A673 (cell line): ENCODE data around the gene IL34. TPM values are rescaled to one million over a fixed set of nuclear protein-coding genes. Genes with fewer than 3 reads are reported as not detected.

ENCODE experiments used
- BruUV-seq: library from RNA; stranded (reverse); fragments of 400-500 nt; replicated peaks from 2 replicates; lab custom pipeline; 2021; lab: Mats Ljungman, UMichigan
- CTCF ChIA-PET: fragments of 300-600 bp; sonication (Branson Sonifier 250); formaldehyde crosslinking; loops from one replicate; lab custom pipeline; 2022; ENCODE audit warnings: antibody characterized with exemption; lab: Charles Lee
- POLR2A ChIA-PET: fragments of 300-600 bp; sonication (Branson Sonifier 250); formaldehyde crosslinking; loops from one replicate; lab custom pipeline; 2022; ENCODE audit warnings: antibody characterized with exemption; ENCODE audit not compliant: low non-redundant PET; lab: Charles Lee
- DNase-seq: peaks from one replicate; pipeline ENCODE4 v3.0.0-alpha.2; 2015; ENCODE audit warnings: low spot score
- H3K27ac ChIP-seq: fragments of 200-600 bp; sonication (generic); 2 replicates; pipeline ENCODE4 v1.5.1; 2016; ENCODE audit warnings: mixed run types, low read depth, mild to moderate bottlenecking, mixed read lengths, antibody characterized with exemption, low read length; ENCODE audit not compliant: poor library complexity, severe bottlenecking
- H3K27me3 ChIP-seq: fragments of 200-600 bp; sonication (generic); replicated peaks from 2 replicates; pipeline ENCODE4 v1.6.1; 2017; ENCODE audit warnings: mixed run types, low read depth, mild to moderate bottlenecking, mixed read lengths, antibody characterized with exemption, low read length; ENCODE audit not compliant: insufficient read depth, poor library complexity
- H3K36me3 ChIP-seq: fragments of 200-600 bp; sonication (generic); 2 replicates; pipeline ENCODE4 v1.6.1; 2016; ENCODE audit warnings: mixed run types, mild to moderate bottlenecking, mixed read lengths, antibody characterized with exemption, low read length; ENCODE audit not compliant: insufficient read depth, poor library complexity, severe bottlenecking
- H3K4me1 ChIP-seq: fragments of 200-600 bp; sonication (generic); 2 replicates; pipeline ENCODE4 v1.6.1; 2017; ENCODE audit warnings: mixed run types, mild to moderate bottlenecking, mixed read lengths, antibody characterized with exemption, low read length; ENCODE audit not compliant: insufficient read depth, poor library complexity, severe bottlenecking
- H3K4me3 ChIP-seq: fragments of 200-600 bp; sonication (generic); 2 replicates; pipeline ENCODE4 v1.5.1; 2016; ENCODE audit warnings: low read depth, mixed run types, mild to moderate bottlenecking, mixed read lengths, low read length; ENCODE audit not compliant: poor library complexity, severe bottlenecking
- H3K9me3 ChIP-seq: fragments of 200-600 bp; sonication (generic); 2 replicates; pipeline ENCODE4 v1.6.1; 2016; ENCODE audit warnings: mixed run types, low read depth, mild to moderate bottlenecking, mixed read lengths, antibody characterized with exemption, low read length; ENCODE audit not compliant: poor library complexity, severe bottlenecking
- CTCF ChIP-seq: fragments of 300-800, 200-600 bp; sonication (generic); conservative IDR thresholded peaks from 2 replicates; pipeline ENCODE4 v1.5.1; 2017; ENCODE audit warnings: low read depth, mild to moderate bottlenecking, antibody characterized with exemption, low read length, moderate library complexity, mixed read lengths
- EZH2 ChIP-seq: fragments of 200-600 bp; sonication (generic); IDR thresholded peaks from 2 replicates; pipeline ENCODE4 v1.6.1; 2017; ENCODE audit warnings: borderline replicate concordance, low read depth, mild to moderate bottlenecking, mixed read lengths, antibody characterized with exemption, low read length; ENCODE audit not compliant: poor library complexity, severe bottlenecking
- intact Hi-C: fragments of 100-400 bp; cut with micrococcal nuclease; formaldehyde crosslinking; loops from one replicate; pipeline ENCODE4 v1.10.0; 2022; ENCODE audit not compliant: unreplicated experiment
- total RNA-seq: library from RNA; stranded (reverse); gene quantifications from 2 replicates; pipeline ENCODE4 v1.2.3, GENCODE V29; 2021

IL34 gene
- total RNA-seq, 1 experiment from 2014 or later, result not detected

GRCh38 chr16:70679671-70680494 is 33.5 kb downstream of the IL34 start:
- POLR2A ChIA-PET, result no interaction called here

GRCh38 chr16:70680495-70681381 is 34.4 kb downstream of the IL34 start:
- intact Hi-C loops, result loop anchor here (2.0 to 10.0 kb wide), 2 partner anchors 90 to 684 kb away; no protein-coding TSS in a partner anchor
- Histone ChIP-seq H3K36me3 (peaks cover 33% of the 10 kb centered on the region), H3K4me1 (peaks cover 11% of the 10 kb centered on the region), H3K9me3 (no peaks in the 10 kb centered on the region), H3K27ac (peak overlapping the region; percentile 42), H3K27me3 (no peaks in the 10 kb centered on the region), H3K4me3 (no peak overlapping the region)
- BruUV-seq, result no TSS peak
- ChIA-PET CTCF (interaction anchor here (3.3 kb wide), 1 partner anchor 90 kb away, joined by 21 read pairs; no protein-coding TSS in a partner anchor), POLR2A (no interaction called here)
- no peak for DNase-seq
- TF ChIP-seq CTCF (no peak), EZH2 (no peak)

More at GRCh38 chr16:70679671-70680494, 33.5 kb downstream of the IL34 start:
- H3K36me3 ChIP-seq, result peaks cover 33% of the 10 kb centered on the region
- DNase-seq, result peak; percentile 76
- no peaks in the 10 kb centered on the region for H3K27me3 ChIP-seq
- CTCF ChIA-PET, result interaction anchor here (0.6 to 3.3 kb wide), 2 partner anchors 9 to 91 kb away, joined by 4 to 21 read pairs; no protein-coding TSS in a partner anchor
- TF ChIP-seq CTCF (peak; percentile 47), EZH2 (no peak)
- no peaks in the 10 kb centered on the region for H3K9me3 ChIP-seq
- peaks cover 11% of the 10 kb centered on the region for H3K4me1 ChIP-seq
- intact Hi-C loops, result loop anchor here (2.0 to 10.0 kb wide), 2 partner anchors 91 to 685 kb away; no protein-coding TSS in a partner anchor
- BruUV-seq, result no TSS peak
- no peak overlapping the region for H3K4me3 ChIP-seq
- H3K27ac ChIP-seq, result no peak overlapping the region
